ENCODE results near the gene TSHB.
"Not testable (repeated sequence)": the region's sequence is repeated elsewhere in the genome, so short reads cannot be mapped to it uniquely, and the experiment has no call there.

Gene TSHB

GRCh38 chr1:115029526-115029925 lies at the start of gene TSHB:
TSHB (plus strand) TSS chr1:115029826; CDS start chr1:115033363, 3,537 bp downstream.
- no peak for DNase-seq (ENCODE audit: low read depth in 2 of 2)

GRCh38 chr1:114982251-114982650 lies 47.4 kb upstream of the TSHB start:
- DNase-seq (ENCODE audit: low read depth in 2 of 2) = no peak

GRCh38 chr1:114986286-114986685 lies 43.3 kb upstream of the TSHB start:
- DNase-seq (ENCODE audit: low read depth in 2 of 2) = no peak

GRCh38 chr1:114988095-114988494 lies 41.5 kb upstream of the TSHB start:
- no peak for DNase-seq (ENCODE audit: low read depth in 2 of 2)

GRCh38 chr1:114997510-114998289 lies 31.9 kb upstream of the TSHB start:
- DNase-seq (ENCODE audit: low read depth in 2 of 2) = no peak

- no peak for DNase-seq (ENCODE audit: low read depth in 2 of 2)
Measured at GRCh38 chr1:115006191-115006590, 23.4 kb upstream of the TSHB start.

GRCh38 chr1:115012006-115012405 lies 17.6 kb upstream of the TSHB start:
- DNase-seq (ENCODE audit: low read depth in 2 of 2) = no peak

GRCh38 chr1:115012434-115012833 lies 17.2 kb upstream of the TSHB start:
- no peak for DNase-seq (ENCODE audit: low read depth in 2 of 2)

GRCh38 chr1:115013792-115014191 lies 15.8 kb upstream of the TSHB start:
- no peak for DNase-seq (ENCODE audit: low read depth in 2 of 2)

- not testable (repeated sequence) for DNase-seq (ENCODE audit: low read depth in 2 of 2)
Measured at GRCh38 chr1:115019549-115019948, 10.1 kb upstream of the TSHB start.

GRCh38 chr1:115021145-115021544 lies 8.5 kb upstream of the TSHB start:
- DNase-seq (ENCODE audit: low read depth in 2 of 2) = no peak

GRCh38 chr1:115023593-115023992 lies 6.0 kb upstream of the TSHB start:
- no peak for DNase-seq (ENCODE audit: low read depth in 2 of 2)

- no peak for DNase-seq (ENCODE audit: low read depth in 2 of 2)
Measured at GRCh38 chr1:115031595-115031994, 2.0 kb downstream of the TSHB start.

GRCh38 chr1:115035652-115036051 lies 6.0 kb downstream of the TSHB start:
- DNase-seq (ENCODE audit: low read depth in 2 of 2) = no peak

GRCh38 chr1:115036814-115037507 lies 7.3 kb downstream of the TSHB start:
- no peak for DNase-seq (ENCODE audit: low read depth in 2 of 2)

GRCh38 chr1:115040501-115040900 lies 10.9 kb downstream of the TSHB start:
- no peak for DNase-seq (ENCODE audit: low read depth in 2 of 2)

- no peak for DNase-seq (ENCODE audit: low read depth in 2 of 2)
Measured at GRCh38 chr1:115041654-115042053, 12.0 kb downstream of the TSHB start.

- DNase-seq (ENCODE audit: low read depth in 2 of 2) = no peak
Measured at GRCh38 chr1:115046751-115047150, 17.1 kb downstream of the TSHB start.

GRCh38 chr1:115051850-115052249 lies 22.2 kb downstream of the TSHB start:
- no peak for DNase-seq (ENCODE audit: low read depth in 2 of 2)

GRCh38 chr1:115052454-115053083 lies 22.9 kb downstream of the TSHB start:
- DNase-seq (ENCODE audit: low read depth in 2 of 2) = peak in 1 of 2 donors; percentile 38

- no peak for DNase-seq (ENCODE audit: low read depth in 2 of 2)
Measured at GRCh38 chr1:115056395-115056798, 26.8 kb downstream of the TSHB start.

- DNase-seq (ENCODE audit: low read depth in 2 of 2) = no peak
Measured at GRCh38 chr1:115057661-115058254, 28.1 kb downstream of the TSHB start.
